Right lobe of liver (tissue), 6 donors: ENCODE measurements around the gene TSC1. TPM values are rescaled to one million over a fixed set of nuclear protein-coding genes. Genes with fewer than 3 reads are reported as not detected.

Experiments used
- ATAC-seq, 4 donors: fragments of 200-7000 bp; cut with Tn5 transposase; one replicate each; pipeline ENCODE4 v1.9.1; 2020; ENCODE audit warnings: mild to moderate bottlenecking in 4 of 4, moderate library complexity in 4 of 4
- DNase-seq, 3 donors: peaks; one replicate each; pipeline ENCODE4 v3.0.0-alpha.2; 2020
- H3K27ac ChIP-seq, 3 donors: fragments of 200-600 bp; one replicate each; pipeline ENCODE4 v1.8.0; 2022
- H3K27me3 ChIP-seq, 2 donors: fragments of 200-600 bp; one replicate each; pipeline ENCODE4 v1.8.0; 2022
- H3K36me3 ChIP-seq, 4 donors: fragments of 200-600 bp; sonication (generic) in 1 of 4; one replicate each; pipeline versions ENCODE4 v1.5.1 to v1.8.0; 2017 to 2022; ENCODE audit warnings: control low read depth in 1 of 4
- H3K4me1 ChIP-seq, 4 donors: fragments of 200-600 bp; sonication (generic) in 1 of 4; one replicate each; pipeline versions ENCODE4 v1.5.1 to v1.8.0; 2017 to 2022; ENCODE audit warnings: control low read depth in 1 of 4
- H3K4me3 ChIP-seq, 3 donors: fragments of 200-600 bp; one replicate each; pipeline ENCODE4 v1.8.0; 2022
- H3K9me3 ChIP-seq, 4 donors: fragments of 200-600 bp; sonication (generic) in 1 of 4; one replicate each; pipeline versions ENCODE4 v1.5.1 to v1.8.0; 2017 to 2022; ENCODE audit warnings: control low read depth in 1 of 4
- CTCF ChIP-seq, 4 donors: fragments of 200-600 bp in 3 of 4; fragments of 450-650 bp in 1 of 4; IDR thresholded peaks; one replicate each; pipeline versions ENCODE4 v1.5.1 to v1.8.0; 2016 to 2022; ENCODE audit warnings: antibody characterized with exemption in 4 of 4, mild to moderate bottlenecking in 2 of 4
- POLR2A ChIP-seq: fragments of 450-650 bp; IDR thresholded peaks from one replicate; pipeline ENCODE4 v1.6.1; 2017; ENCODE audit warnings: antibody characterized with exemption, mild to moderate bottlenecking
- WGBS: methylation state at CpG from one replicate; pipeline ENCODE4 v1.1.6; 2018; ENCODE audit warnings: low coverage, low lambda C conversion rate; ENCODE audit not compliant: insufficient coverage; ENCODE audit errors: missing lambda C conversion rate; 5-methylcytosine and 5-hydroxymethylcytosine counted together
- intact Hi-C, 2 donors: fragments of 100-400 bp; cut with DNase I; formaldehyde crosslinking; loops; one replicate each; pipeline versions ENCODE4 v1.11.2 to v1.14.1; 2022
- total RNA-seq, 6 experiments: library from RNA; depleted of rRNA in 2 of 6; stranded (reverse); fragments of >200 nt in 2 of 6; fragmentation: NEBNext Ultra II Directional in 3 of 6; extraction: Animal tissue kit (Norgen Biotek cat#: 25700) in 3 of 6; gene quantifications; one replicate each; pipeline versions ENCODE4 v1.1.0 to v1.2.4, GENCODE V29; 2016 to 2023
- donor health status: DM: no; HTN: yes; CAD: no.
- donor health status: DM: no; HTN: no; CAD: no.
- donor health status: DM: no; HTN: no; CAD: no.
- donor health status: DM: no; HTN: yes; CAD: no.
- donor health status: DM: no; HTN: yes; CAD: no.

The TSC1 gene
- total RNA-seq, 6 experiments from 2014 or later: 14.2 to 22.8 (median 18.3) TPM

GRCh38 chr9:132935026-132935425 is 9.4 kb downstream of the TSC1 start:
- intact Hi-C loops: no loop called here
- no peaks in the 10 kb centered on the region for H3K27me3 ChIP-seq
- 96% methylated on average over 6 of the region's 6 CpGs for WGBS
- H3K4me1 ChIP-seq: no peaks in the 10 kb centered on the region
- no peak overlapping the region for H3K27ac ChIP-seq
- ATAC-seq (no peak), DNase-seq (no peak)
- H3K9me3 ChIP-seq: no peaks in the 10 kb centered on the region
- no peak for TF ChIP-seq POLR2A
- TF ChIP-seq CTCF (IDR thresholded peaks at IDR 0.05): no peak
- H3K36me3 ChIP-seq: peaks cover 0 to 9% (median 0%) of the 10 kb centered on the region in 4 donors
- H3K4me3 ChIP-seq: no peak overlapping the region

GRCh38 chr9:132931178-132931735 is 13.2 kb downstream of the TSC1 start:
- Histone ChIP-seq H3K36me3 (peaks cover 0 to 23% (median 0%) of the 10 kb centered on the region in 4 donors), H3K27ac (no peak overlapping the region), H3K4me1 (no peaks in the 10 kb centered on the region), H3K9me3 (no peaks in the 10 kb centered on the region), H3K4me3 (no peak overlapping the region), H3K27me3 (no peaks in the 10 kb centered on the region)
- intact Hi-C loops: no loop called here
- no peak for TF ChIP-seq POLR2A
- TF ChIP-seq CTCF (IDR thresholded peaks at IDR 0.05): no peak
- DNase-seq: no peak
- no peak for ATAC-seq
- WGBS: 90% methylated on average over 8 of the region's 9 CpGs

- TF ChIP-seq POLR2A (no peak), CTCF (IDR thresholded peaks at IDR 0.05) (no peak)
- Histone ChIP-seq H3K4me1 (no peaks in the 10 kb centered on the region), H3K27me3 (no peaks in the 10 kb centered on the region), H3K36me3 (peaks cover 0 to 34% (median 13%) of the 10 kb centered on the region in 4 donors), H3K4me3 (no peak overlapping the region), H3K9me3 (no peaks in the 10 kb centered on the region), H3K27ac (no peak overlapping the region)
- 96% methylated on average over 7 of the region's 7 CpGs for WGBS
- intact Hi-C loops: no loop called here
- ATAC-seq (no peak), DNase-seq (no peak)
These were observed 16.7 kb downstream of the TSC1 start for GRCh38 chr9:132927704-132928103.

- H3K4me1 ChIP-seq: no peaks in the 10 kb centered on the region
- no peaks in the 10 kb centered on the region for H3K9me3 ChIP-seq
- TF ChIP-seq CTCF (IDR thresholded peaks at IDR 0.05): no peak
- no peak for TF ChIP-seq POLR2A
- no peak overlapping the region for H3K27ac ChIP-seq
- intact Hi-C loops: no loop called here
- WGBS: 87% methylated on average over 9 of the region's 9 CpGs
- ATAC-seq (no peak), DNase-seq (no peak)
- no peak overlapping the region for H3K4me3 ChIP-seq
- no peaks in the 10 kb centered on the region for H3K27me3 ChIP-seq
- H3K36me3 ChIP-seq: peaks cover 0 to 72% (median 29%) of the 10 kb centered on the region in 4 donors
These were observed 21.0 kb downstream of the TSC1 start for GRCh38 chr9:132923346-132923902.
